GM18526 (cell line): Measurements from ENCODE around the gene COMT.

Experiments used
- POLR2A ChIP-seq: IDR thresholded peaks from 3 replicates; pipeline ENCODE4 v1.6.1; 2011; ENCODE audit not compliant: insufficient read length; ENCODE audit errors: extremely low read depth

Gene COMT

DNA sequence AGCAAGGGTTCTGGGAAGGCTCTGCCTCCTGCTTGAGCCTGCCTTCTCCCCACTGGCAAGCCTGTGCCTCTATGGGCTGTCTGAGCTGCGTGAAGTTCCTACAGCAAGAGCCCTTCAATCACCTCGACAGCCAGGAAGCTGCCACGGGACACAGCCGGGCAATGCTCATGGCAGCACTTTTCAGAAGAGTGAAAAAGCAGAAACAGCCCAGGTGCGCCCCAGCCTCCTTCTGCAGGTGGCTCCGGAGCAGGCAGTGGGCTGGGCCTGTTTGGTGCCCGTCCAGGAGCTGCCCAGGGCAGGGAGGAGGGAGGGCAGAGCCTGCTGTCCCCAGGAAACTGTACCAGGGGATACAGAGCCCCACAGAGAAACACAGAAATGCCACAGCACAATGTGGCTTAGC is 24.6 kb upstream of the COMT start:
- no peak for TF ChIP-seq POLR2A

DNA sequence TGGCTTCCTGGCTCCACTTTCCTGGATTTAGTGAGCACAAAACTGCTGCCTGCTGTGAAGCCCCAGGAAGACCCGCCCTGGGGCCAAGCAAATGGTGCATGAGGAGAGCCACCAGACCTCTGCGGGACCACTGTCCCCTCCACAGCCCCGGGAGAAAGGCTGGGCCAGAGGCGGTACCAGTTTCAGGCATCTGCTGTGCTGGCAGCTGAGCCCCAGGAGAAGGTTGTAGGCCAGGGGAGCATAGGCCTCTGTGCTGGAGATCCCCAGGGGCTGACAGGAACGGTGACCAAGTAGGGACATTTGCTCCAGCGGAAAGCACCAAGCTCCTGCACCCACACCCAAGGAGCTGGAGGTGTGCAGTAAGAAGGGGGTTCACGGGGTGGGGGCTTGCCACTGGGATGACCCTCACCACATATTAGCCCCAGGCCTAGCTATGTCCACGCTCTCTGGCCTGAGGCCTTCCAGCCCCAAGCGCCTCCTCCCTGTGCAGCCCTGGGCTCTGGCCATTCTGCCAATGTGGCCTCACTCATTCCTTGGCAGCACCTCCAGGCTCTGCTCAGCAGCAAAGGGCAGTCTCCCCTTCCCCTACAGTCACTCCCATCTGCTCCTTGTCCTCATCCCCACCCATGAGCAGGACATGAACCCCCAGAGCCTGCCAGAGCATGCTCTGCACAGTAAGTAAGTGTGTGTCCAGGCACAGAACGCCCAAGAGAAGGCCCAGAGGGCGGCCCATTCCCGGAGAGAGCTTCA is 24.0 kb upstream of the COMT start:
- TF ChIP-seq POLR2A, result no peak

DNA sequence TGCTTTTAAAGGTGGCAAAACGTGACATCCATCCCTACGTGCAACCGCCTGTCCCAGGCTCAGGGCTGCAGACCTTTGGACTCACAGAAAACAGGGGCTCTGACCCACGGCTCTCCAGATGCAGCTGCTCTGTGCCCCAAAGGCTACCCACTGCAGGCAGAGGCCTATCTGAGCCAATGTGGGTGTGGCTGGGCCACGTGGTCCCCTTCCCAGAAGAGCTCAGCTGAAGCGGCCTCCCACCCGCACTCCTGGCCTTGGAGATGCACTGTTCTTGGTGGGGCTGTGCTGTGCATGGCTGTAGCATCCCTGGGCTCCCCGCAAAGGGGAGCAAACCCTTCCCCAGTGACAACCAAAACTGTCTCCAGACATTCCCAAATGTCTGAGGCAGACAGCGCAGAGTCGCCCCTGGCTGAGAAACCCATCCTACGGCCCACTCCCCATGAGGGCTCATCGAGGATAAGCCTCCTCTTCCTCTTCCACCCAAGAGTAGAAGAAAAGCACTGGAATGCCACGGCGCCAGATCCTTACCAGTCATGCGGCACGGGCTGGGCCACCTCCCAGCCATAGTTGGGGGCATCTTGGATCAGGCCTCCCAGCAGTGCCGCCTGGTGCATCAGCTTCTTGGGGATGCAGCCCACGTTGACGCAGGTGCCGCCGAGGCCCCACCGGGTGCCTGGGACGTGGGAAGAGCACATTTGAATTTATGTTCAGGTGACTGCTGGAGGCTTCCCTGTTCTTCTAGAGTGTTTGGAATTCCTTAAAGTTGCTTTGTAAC is 23.1 kb upstream of the COMT start:
- TF ChIP-seq POLR2A, result no peak

DNA sequence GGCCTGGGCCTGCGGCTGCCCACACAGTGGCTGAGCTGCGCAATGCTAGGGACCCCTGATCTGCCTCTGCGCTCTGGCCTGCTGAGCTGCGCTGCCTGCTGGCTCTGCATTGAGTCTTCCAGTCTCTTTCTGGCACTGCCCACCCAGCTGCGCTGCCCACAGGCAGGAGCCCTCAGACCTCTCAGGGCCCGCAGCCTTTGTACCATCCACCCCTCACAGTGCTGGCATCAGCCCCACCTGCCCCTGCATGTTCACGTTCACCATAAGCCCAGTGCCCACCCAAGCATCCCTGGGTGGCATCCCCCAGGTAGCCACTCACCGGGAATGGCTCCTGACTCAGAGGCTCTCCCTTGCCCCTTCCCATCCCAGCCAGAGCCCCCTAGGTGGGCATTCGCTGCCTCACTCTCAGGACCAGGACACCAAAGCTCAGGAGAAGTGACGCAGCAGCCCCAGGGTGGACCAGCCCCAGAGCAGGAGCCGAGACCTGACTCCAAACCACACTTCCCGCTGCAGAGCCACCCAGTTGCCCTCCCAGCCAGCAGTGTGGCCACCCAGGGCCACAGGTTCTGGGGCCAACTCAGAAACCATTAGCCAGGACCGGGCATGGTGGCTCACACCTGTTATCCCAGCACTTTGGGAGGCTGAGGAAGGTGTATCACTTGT is 21.7 kb upstream of the COMT start:
- TF ChIP-seq POLR2A, result no peak

DNA sequence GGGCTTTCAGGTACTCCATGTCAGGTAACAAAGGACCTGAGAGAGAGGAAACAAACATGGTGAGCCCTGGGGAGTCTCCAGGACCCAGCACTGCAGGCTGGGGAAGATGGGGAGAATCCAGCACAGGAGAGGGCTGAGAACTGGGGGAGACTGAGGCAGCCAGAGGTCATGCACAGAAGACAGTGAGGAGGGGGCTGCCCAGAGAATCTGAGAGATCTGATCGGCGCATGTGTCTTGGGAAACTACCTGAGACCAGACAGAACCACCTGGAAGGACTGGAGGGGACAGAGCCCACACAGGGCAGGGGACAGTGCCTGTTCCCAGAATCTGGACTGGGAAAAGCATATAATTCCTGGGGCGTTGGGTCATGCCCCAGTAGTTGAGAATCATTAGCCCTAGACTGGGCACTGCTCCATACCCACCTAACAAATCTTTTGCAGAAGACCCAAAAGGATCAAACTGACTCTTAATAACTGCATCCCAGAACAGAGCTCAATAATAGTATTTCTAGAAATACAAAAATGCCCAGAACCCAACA is 20.0 kb upstream of the COMT start:
- no peak for TF ChIP-seq POLR2A

DNA sequence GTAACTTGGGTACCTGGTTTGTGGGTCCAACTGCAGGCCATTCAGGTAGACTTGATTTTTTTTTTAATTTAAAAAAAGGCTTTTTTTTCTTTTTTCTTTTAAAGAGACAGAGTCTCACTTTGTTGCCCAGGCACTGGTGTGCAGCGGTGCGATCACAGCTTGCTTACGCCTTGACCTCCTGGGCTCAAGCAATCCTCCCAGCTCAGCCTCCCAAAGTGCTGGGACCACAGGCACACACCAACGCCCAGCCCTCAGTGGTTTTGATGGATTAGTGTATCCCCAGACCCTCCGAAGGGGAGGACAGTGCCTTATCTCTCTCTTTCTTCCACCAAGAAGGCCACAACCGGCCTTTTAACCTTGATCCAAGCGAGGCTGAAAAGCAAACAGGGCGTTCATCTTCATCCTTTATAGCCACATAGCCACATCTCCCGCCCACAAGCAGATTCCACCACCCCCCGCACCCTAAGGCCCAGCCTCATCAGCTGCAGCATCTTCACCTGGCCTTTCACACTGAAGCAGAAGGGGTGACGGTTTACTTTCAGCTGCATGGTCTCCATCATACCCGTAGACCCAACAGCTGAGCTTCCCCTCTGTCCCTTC is 17.6 kb upstream of the COMT start:
- no peak for TF ChIP-seq POLR2A

DNA sequence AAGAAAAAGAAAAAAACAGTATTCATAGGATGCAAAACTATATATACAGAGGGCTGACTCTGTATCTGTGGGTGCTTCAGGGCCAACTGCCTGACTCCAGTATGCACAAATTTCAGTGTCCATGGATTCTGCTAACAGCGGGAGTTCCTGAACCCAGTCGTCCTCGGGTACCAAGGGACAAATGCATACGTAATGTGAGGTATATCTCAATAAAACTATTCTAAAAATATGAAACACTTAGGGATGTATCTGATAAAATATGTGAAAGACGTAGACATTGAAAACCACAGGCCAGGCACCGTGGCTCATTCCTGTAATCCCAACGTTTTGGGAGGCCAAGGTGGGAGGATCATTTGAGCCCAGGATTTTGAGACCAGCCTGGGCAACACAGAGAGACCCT is 13.9 kb upstream of the COMT start:
- no peak for TF ChIP-seq POLR2A

DNA sequence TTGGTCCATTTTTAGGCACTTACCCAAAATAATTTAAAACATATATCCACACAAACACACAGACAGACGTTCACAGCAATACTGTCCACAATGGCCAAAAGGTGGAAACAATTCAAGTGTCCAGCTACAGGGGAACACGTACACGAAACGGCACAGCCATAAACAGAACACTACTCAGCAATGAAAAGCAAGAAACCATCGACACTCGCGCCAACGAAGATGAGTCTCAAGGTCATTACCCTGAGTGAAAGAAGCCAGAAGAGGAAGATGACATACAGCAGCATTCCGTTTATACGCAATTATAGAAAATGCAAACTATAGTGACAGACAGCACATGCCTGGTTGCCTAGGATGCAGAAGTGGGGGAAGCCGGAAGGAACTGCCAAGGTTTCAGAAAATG is 13.4 kb upstream of the COMT start:
- no peak for TF ChIP-seq POLR2A

DNA sequence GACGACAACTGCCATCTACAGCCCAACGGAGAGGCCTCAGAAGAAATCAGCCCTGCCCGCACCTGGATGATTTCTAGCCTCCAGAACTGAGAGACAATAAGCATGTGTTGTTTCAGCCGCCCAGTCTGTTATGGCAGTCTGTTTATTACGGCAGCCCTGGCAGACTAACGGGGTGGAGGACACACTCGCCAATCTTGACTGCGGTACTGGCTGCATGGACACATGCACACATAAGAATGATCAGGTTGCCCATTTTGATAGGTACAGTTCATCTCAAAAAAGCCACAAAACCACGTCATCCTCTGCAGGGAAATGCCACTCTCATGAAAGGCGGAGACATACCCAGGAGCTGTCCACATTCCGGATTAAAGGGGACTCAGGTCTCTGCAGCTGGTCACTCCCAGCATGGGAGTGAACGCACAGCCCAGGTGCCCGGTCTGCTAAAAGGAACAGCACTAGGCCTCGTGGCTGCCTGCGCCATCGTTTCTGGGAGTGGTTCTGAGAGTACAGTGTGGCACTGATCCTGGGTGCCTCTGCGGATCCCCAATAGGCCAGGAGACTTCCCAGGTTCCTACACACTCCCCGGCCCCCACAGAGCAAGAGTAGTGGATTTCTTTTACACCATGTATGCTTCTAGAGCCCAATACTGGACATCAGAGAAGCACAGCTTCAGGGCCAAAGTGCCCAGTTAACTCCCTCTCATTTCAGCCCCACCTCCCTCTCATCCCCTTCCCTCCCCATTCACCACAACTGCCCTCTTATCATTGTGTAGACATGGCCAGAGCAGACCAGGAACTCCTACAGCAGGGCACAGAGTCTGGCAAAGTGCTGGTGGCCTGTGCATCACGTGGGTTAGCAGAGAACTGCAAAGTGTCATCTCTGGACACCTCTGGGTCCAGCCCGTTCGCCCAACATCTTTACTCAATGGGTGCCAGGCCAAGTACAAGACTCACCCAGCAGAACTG is 11.7 kb upstream of the COMT start:
- no peak for TF ChIP-seq POLR2A

DNA sequence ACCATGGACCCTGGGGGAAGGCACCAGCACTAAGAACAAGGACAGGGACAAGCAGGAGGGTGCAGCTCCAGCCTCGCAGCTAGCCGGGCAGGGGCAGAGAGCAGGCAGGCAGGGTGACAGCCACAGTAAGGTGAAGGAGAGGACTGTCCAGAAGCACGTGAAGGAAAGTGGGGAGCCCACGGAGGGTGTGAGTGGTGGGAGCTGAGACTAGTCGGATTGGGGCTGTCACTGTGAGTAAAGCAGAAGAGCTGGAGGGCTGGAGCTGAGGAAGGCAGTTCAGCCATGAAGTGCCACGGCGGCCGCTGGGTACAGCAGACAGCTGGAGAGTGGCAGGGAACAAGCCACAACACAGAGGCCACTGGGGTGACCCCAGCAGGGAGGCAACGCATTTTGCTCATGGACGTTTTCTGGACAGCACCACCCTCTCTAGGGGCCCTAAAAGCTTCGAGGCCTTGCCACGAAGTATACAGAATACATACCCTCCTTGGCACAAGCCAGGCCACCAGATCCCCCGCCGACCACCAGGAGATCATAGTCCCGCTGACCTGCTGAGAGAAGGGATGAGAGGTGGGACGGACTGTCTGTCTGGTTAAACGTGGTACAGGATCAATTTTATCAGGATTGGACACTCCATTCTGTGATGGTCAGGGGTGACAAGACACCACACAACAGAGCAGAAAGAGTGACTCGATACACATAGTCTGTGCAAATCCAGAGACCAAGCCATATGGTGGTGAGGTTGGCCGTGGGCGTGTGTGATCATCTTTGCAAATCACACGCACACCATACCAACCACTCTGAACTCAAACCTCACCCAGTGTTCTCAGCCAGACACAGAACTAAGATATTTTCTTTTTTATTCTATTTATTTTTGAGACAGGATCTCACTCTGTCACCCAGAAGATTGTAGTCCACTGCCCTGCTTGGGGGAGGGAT is 10.8 kb upstream of the COMT start:
- TF ChIP-seq POLR2A, result no peak

DNA sequence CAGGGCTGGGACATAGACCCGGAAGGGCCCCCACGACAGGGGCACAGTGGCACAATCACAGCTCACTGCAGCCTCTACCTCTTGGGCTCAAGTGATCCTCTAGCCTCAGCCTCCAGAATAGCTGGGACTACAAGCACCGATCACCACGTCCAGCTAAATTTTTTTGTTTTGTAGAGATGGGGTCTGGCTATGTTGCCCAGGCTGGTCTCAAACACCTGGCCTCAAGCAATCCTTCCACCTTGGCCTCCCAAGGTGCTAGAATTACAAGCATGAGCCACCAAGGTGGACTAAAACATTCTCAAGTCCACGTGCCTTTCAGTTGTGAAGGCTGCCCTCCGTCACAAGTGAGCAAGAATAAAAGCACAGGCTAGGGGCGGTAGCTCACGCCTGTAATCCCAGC is 10.1 kb upstream of the COMT start:
- no peak for TF ChIP-seq POLR2A

DNA sequence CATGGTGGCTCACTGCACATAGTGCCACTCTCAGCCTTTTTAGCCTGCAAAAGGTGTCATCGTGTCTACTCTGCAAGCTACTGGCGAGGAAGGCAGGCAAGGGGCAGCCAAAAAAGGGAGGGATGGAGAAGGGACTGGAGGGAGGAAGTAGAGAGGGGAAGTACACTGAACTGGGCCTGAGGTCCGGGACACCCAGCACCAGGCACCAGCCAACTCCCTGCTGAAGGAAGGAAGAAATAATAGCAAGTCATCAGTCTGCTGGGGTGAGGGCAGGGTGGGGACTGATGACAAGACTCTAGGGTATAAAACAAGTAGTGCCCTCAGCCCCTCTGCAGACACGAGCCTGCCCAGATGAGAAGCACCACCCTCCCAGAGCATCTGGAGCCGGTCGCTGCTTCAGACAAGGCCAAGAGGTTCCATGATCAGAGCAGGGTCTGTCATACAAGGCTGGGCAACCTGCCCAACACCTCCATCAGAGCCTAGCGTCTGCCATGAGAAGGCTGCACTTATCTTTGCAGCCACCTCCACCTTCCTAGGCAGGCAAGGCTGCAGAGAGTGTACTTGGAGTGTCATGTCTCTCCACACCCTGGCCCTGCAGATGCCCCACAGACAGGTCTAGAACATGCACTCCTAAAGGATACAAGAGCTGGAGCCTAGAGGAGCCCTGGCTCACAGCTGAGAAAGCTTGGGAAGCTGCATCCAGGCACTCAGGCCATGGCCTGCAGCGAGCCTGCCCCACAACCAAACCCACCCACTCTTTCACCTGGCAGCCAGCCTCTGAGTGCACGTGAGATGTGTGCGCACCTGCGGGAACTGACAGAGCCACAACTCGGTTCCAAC is 9.0 kb upstream of the COMT start:
- TF ChIP-seq POLR2A, result no peak

DNA sequence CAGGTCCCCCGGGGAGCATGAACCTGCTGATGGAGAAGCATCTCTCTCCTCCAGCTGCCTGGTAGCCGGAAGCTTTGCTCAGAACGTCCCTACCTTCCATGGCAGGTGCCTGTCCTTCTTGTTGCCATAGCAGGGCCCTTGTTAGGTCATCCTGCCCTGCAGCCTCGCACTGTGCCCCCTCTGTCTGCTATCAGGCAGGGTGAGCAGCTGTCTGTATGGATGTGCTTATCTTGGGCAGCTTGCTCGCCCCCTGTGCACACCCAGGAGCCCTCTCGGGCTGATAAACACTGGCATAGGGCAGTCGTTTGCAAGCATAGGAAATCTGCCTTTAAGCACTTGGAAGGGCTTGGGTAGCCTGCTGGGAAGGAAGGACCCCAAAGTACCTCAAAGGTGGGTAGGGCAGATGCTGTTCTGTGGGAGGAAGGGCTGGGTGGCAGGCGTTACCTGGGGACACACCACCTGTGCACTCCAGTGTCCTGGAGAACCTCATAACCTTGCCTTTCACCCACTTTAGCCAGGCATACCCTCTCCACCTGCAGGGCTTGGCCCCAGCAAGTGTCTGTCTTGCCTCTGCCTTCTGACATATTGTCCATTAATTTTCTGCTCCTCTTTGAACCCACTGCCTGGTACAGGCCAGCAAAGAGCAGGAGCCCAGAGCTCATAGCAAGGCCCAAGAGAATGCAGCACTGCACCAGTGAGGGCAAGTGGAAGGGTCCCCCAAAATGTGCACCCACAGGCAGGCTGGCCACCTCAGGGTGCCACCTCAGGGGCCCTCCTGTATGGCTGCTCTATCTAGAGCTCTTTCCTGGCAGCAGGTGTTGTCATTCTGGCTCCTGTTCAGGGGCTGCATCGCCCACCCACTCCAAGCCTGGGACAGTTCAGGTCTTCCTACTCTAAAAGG is 8.0 kb upstream of the COMT start:
- no peak for TF ChIP-seq POLR2A
